Measurements from ENCODE around the gene SETMAR.

DNA sequence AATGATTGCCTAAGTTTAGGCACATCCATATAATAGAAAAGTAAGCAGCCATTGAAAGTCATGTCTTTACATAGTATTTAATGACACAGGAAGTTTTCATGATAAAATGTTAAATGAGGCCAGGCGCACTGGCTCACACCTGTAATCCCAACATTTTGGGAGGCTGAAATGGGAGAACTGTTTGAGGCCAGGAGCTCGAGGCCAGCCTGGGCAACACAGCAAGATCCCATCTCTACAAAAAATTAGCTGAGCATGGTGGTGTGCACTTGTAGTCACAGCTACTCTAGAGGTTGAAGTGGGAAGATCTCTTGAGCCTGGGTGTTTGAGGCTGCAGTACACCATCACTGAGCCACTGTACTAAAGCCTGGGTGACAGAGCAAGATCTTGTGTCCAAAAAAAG, 59.4 kb downstream of the SETMAR start:
- TF ChIP-seq POLR2A (IDR thresholded peaks at IDR 0.05): no peak
- TF ChIP-seq CTCF (IDR thresholded peaks at IDR 0.05): no peak
- no peak for TF ChIP-seq EP300 (IDR thresholded peaks at IDR 0.05)

Data from ovary (tissue), 3 donors.